ENCODE measurements around the gene SPRR5. TPM values are rescaled to one million over a fixed set of nuclear protein-coding genes. Genes with fewer than 3 reads are reported as not detected.

The SPRR5 gene
- total and polyA plus RNA-seq, 2 of the 4 experiments (the other 2 are of a cell fraction) = not detected

- Histone ChIP-seq H3K4me3 (ENCODE audit: insufficient read depth, low read depth, low read length) (no peak overlapping the region), H3K27me3 (ENCODE audit: control insufficient read depth, insufficient read depth, low read length) (no peaks in the 10 kb centered on the region), H3K14ac (replicated peaks; ENCODE audit: low read depth, low read length) (no peak overlapping the region), H2AK5ac (ENCODE audit: low read depth, low read length) (no peak overlapping the region), H2BK120ac (ENCODE audit: low read depth, low read length) (no peak overlapping the region), H3K36me3 (ENCODE audit: control insufficient read depth, insufficient read depth, low read length) (no peaks in the 10 kb centered on the region), H3K4ac (ENCODE audit: low read depth, low read length) (no peak overlapping the region), H2BK5ac (ENCODE audit: low read depth, low read length, poor library complexity, severe bottlenecking) (no peak overlapping the region), H4K8ac (ENCODE audit: low read depth in 2 of 2, low read length in 2 of 2) (no peak overlapping the region), H4K91ac (ENCODE audit: insufficient read depth, low read depth, low read length) (no peak overlapping the region), H3K9me3 (ENCODE audit: control insufficient read depth, insufficient read depth, low read length) (no peaks in the 10 kb centered on the region), H3K27ac (ENCODE audit: insufficient read depth, low read length) (no peak overlapping the region), H3K18ac (ENCODE audit: low read depth, low read length) (no peak overlapping the region), H3K4me2 (ENCODE audit: low read depth, low read length) (no peak overlapping the region), H2BK20ac (ENCODE audit: low read depth, low read length) (no peak overlapping the region), H3K4me1 (ENCODE audit: control insufficient read depth, insufficient read depth, low read length) (no peaks in the 10 kb centered on the region), H3K9me1 (ENCODE audit: insufficient read depth, low read length) (no peaks in the 10 kb centered on the region), H3K79me1 (ENCODE audit: low read depth in 1 of 2, low read length in 2 of 2) (no peaks in the 10 kb centered on the region), H4K20me1 (ENCODE audit: insufficient read depth, low read length) (no peaks in the 10 kb centered on the region), H2BK15ac (ENCODE audit: low read depth, low read length) (no peak overlapping the region), H3K56ac (ENCODE audit: extremely low read depth, insufficient read depth, low read length) (no peak overlapping the region), H2AFZ (replicated peaks; ENCODE audit: low read length, poor library complexity) (no peak overlapping the region), H3K23ac (ENCODE audit: low read depth, low read length) (no peak overlapping the region), H2AK9ac (replicated peaks; ENCODE audit: low read depth, low read length, poor library complexity) (no peak overlapping the region), H3K9ac (ENCODE audit: low read depth, low read length) (no peak overlapping the region), H4K5ac (ENCODE audit: low read depth, low read length) (no peak overlapping the region)
- intact Hi-C loops (cut with micrococcal nuclease) (no loop called here), in situ Hi-C loops (cut with MboI; ENCODE audit: low sequenced_read_pairs) (no loop called here), dilution Hi-C loops (cut with HindIII; ENCODE audit: low sequenced_read_pairs, unreplicated experiment) (no loop called here)
- ChIA-PET POLR2A (ENCODE audit: unreplicated experiment) (no interaction called here), CTCF (no interaction called here)
- ATAC-seq (ENCODE audit: low read depth) (no peak), DNase-seq (no peak)
- TF ChIP-seq MXI1 (IDR thresholded peaks at IDR 0.05; ENCODE audit: borderline replicate concordance, low read depth, low read length) (no peak), CTCF (conservative IDR thresholded peaks at IDR 0.05; ENCODE audit: low read depth, low read length) (no peak), USF2 (IDR thresholded peaks at IDR 0.05; ENCODE audit: low read depth, low read length) (no peak), BHLHE40 (IDR thresholded peaks at IDR 0.05; ENCODE audit: low read depth, low read length) (no peak), POLR2A (IDR thresholded peaks at IDR 0.05; ENCODE audit: low read depth, low read length) (no peak), RCOR1 (IDR thresholded peaks at IDR 0.05; ENCODE audit: insufficient replicate concordance, low read length) (no peak), RFX5 (IDR thresholded peaks at IDR 0.05; ENCODE audit: low read depth, low read length) (no peak), SMC3 (IDR thresholded peaks at IDR 0.05; ENCODE audit: low read depth, low read length) (no peak), ELK1 (IDR thresholded peaks at IDR 0.05; ENCODE audit: borderline replicate concordance, low read depth, low read length) (no peak), CHD1 (IDR thresholded peaks at IDR 0.05; ENCODE audit: low read depth, low read length) (no peak), FOS (IDR thresholded peaks at IDR 0.05; ENCODE audit: low read depth, low read length) (no peak), CEBPB (IDR thresholded peaks at IDR 0.05; ENCODE audit: low read depth, low read length) (no peak)
- WGBS, 2 experiments (ENCODE audit: extremely low coverage in 2 of 2, insufficient read length in 1 of 2) = 60% methylated on average over 1 of the region's 7 CpGs; no CpG with 5 or more reads in 1 of the 2 experiments
- BruUV-seq (replicated peaks) = no TSS peak
Measured at GRCh38 chr1:152953761-152954160, 6.8 kb downstream of the SPRR5 start.

Data from IMR-90 (cell line).